ENCODE results near the gene PFDN4.

PFDN4 gene

GRCh38 chr20:54207743-54208547, at the start of gene PFDN4:
Gene PFDN4 (plus strand): TSS chr20:54208087. CDS start chr20:54208101, 14 bp downstream.
- peak; percentile 84 for DNase-seq (ENCODE audit: low read depth)

- no peak for DNase-seq (ENCODE audit: low read depth)
These were observed 49.7 kb upstream of the PFDN4 start for GRCh38 chr20:54158226-54158625.

DNA sequence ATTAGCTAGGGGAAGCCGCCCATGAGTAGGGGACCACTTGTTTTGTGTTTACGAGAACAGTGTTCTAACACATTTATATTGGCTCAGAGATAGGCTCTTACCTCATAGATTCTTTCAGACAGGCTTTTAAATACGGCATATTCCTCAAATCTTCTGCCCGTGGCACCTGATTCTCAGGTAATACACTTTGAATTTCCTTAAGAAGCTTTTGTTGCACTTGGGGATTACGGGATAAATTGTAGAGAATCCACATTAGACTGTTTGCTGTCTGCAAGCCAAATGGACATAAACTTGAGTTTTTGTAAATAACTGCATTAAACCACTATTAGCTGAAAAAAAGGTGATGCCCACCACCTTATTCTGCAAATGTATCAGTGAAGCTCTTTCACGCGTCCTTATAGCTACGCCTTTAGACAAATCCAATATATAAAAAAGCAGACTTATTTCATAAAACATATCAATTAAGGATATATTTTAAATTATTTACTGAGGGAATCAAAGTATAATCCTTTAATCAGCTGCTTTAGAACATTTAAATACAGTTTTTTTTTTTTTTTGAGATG, 49.0 kb upstream of the PFDN4 start:
- DNase-seq (ENCODE audit: low read depth): no peak

DNA sequence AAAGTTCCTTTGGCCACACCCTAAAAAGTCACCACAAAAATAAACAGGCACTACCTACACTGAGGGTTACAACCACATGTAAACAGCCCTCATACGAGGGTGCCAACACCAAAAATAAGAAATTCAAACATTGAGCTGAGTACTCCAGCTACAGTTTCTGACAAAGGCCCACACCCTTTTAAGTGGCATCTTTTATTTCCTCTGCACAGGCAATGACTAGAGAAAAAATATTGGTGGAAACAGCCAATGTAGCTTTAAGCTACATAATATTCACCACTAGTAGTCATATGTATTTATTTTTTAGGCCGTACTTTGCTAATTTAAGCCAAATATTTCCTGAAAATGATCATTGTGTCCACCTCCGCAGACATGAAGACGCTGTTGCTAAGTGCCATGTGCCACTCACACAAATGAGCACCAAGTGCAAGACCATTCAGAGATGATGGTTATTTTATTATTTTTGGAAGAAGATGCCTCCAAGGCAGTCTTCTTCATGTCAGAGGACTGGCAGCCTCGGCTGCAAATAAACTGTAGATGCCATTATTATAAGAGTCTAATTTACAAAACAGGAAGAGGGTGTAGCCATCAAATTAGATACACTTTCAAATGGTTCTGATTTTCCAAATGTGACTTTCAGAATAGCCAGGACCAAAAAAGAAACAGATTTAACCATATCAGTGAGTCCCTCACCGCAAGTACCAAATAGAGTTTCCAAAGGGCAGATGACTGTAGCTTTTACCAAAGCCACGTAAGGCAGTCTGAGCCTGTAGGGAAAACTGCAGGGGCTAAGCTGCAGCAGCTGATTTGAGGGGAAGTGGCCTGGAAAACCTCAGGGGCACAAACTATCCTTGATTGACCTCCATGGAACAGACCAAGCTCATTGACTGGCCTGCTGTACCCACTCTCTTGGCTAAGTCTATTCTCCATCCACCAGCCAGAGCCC, 47.6 kb upstream of the PFDN4 start:
- no peak for DNase-seq (ENCODE audit: low read depth)

GRCh38 chr20:54161008-54161820, 46.7 kb upstream of the PFDN4 start:
- DNase-seq (ENCODE audit: low read depth): no peak

GRCh38 chr20:54161821-54162149, 46.1 kb upstream of the PFDN4 start:
- no peak for DNase-seq (ENCODE audit: low read depth)

- DNase-seq (ENCODE audit: low read depth): no peak
These were observed 45.4 kb upstream of the PFDN4 start for GRCh38 chr20:54162378-54163009.

GRCh38 chr20:54163402-54163801, 44.5 kb upstream of the PFDN4 start:
- DNase-seq (ENCODE audit: low read depth): no peak

GRCh38 chr20:54165014-54165413, 42.9 kb upstream of the PFDN4 start:
- no peak for DNase-seq (ENCODE audit: low read depth)

- DNase-seq (ENCODE audit: low read depth): no peak
These were observed 42.1 kb upstream of the PFDN4 start for GRCh38 chr20:54165803-54166202.

- DNase-seq (ENCODE audit: low read depth): no peak
These were observed 40.8 kb upstream of the PFDN4 start for GRCh38 chr20:54166987-54167662.

- no peak for DNase-seq (ENCODE audit: low read depth)
These were observed 39.7 kb upstream of the PFDN4 start for GRCh38 chr20:54167909-54168872.

DNA sequence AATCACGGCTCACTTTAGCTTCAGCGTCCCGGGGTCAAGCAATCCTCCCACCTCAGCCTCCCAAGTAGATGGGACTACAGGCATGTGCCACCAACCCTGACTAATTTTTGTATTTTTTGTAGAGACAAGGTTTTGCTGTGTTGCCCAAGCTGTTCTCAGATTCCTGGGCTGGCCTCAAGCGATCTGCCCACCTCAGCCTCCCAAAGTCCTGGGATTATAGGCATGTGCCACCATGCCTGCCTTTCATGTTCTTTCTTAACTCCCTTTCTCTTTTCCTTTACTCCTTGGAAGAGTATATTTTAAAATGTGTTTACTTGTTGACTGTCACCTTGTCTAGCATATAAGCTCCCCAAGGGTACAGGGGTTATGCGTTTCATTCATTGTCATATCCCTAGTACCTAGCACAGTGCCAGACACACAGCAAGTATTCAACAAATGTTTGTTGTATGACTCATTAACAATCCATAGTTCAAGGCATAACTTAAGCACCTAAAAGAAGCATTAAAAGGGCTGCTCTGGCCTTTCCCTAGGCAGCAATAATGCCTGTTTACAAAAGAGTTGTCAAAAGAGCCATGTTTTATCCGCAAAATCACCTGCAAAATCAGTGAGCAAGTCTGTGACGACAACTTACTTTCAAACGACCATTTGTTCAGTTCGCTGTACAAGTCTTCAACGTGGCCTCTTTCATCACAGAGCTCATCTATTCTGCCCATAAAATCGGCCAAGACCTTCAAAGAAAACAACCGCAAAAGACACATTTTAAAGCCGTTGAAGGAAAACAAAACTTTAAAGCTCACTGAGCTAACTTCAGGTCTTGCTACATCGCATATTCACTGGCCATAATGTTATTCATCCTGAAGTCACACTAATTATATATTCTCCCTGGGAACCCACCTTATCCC, 38.7 kb upstream of the PFDN4 start:
- no peak for DNase-seq (ENCODE audit: low read depth)

- no peak for DNase-seq (ENCODE audit: low read depth)
These were observed 37.8 kb upstream of the PFDN4 start for GRCh38 chr20:54170026-54170471.

- no peak for DNase-seq (ENCODE audit: low read depth)
These were observed 36.9 kb upstream of the PFDN4 start for GRCh38 chr20:54170963-54171362.

GRCh38 chr20:54172532-54172855, 35.4 kb upstream of the PFDN4 start:
- DNase-seq (ENCODE audit: low read depth): no peak

DNA sequence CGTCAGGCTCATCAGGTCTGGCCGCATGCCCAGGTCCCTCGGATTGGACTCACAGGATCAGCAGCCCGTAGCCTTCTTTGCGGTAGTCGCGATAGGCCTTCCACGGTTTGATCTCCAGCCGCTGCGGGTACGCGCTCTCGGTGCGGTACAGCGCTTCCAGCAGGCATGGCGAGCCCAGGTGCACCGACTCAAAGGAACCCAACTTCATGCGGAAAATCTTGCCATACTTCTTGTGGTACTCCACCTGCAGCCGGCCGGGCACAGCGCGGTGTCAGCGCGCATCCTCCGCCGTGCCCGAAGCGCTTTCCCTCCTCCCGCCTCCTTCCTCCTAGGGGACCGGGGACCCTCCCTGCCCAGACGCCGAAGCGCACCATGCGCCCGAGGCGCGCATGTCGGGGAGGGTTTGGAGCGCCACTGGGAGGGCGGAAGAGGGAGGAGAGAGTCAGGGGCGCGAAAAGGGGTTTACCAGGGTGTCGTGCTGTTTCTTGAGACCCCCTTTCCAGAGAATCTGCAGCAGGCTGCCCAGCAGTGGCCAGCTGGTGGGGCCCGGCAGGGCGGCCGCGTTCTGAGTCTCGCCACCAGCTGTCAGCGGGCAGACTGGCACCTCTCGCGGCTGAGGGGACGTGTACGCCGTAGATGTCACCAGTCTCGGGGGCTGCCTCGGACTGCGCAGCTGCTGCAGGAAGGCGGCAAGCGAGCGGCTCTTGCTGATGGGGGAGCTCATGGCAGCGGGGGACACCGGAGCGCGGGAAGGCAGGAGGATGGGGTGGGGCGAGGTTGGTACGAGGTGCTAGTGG, 34.8 kb upstream of the PFDN4 start:
- no peak for DNase-seq (ENCODE audit: low read depth)
